ENCODE measurements around the gene ZFP91.

Gene ZFP91

DNA sequence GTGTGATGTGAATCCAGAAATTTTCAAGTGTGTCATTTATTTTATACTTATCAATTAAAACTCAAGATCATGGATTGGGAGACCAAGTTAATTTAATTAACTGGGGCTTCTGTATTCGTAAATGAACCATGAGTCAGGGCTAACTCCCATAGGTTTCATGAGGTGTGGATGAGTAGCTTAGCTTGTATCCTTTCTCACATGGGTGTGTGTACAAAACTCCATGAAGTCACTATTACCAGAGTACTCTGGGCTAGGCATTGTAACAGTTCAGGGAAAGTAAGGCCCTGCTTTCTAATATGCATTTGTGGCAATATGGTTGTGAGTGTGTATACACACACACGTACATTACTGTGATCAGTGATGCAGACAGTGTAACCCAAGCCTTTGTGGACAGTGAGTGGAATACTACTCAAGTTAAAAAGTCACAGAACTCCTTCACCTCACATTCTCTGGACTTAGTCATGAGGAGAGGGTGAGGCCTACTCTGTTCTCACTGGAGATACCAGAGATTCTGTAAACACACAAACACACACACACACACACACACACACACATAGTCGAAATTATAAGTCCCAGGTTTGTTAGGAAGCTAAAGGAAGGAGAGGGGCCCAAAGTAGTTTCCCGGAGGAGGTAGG is 47.1 kb downstream of the ZFP91 start:
- no peak for DNase-seq (ENCODE audit: low spot score)
- in situ Hi-C loops (cut with MboI; ENCODE audit: low sequenced_read_pairs, unreplicated experiment), result no loop called here
- TF ChIP-seq CTCF (IDR thresholded peaks at IDR 0.05; ENCODE audit: borderline replicate concordance, control extremely low read depth, extremely low read depth, insufficient read depth, missing control alignments), result no peak

- in situ Hi-C loops (cut with MboI; ENCODE audit: low sequenced_read_pairs, unreplicated experiment), result no loop called here
- DNase-seq (ENCODE audit: low spot score), result no peak
- no peak for TF ChIP-seq CTCF (IDR thresholded peaks at IDR 0.05; ENCODE audit: borderline replicate concordance, control extremely low read depth, extremely low read depth, insufficient read depth, missing control alignments)
Observed at GRCh38 chr11:58626934-58627483, 48.1 kb downstream of the ZFP91 start.

GRCh38 chr11:58628446-58628845 is 49.6 kb downstream of the ZFP91 start:
- TF ChIP-seq CTCF (IDR thresholded peaks at IDR 0.05; ENCODE audit: borderline replicate concordance, control extremely low read depth, extremely low read depth, insufficient read depth, missing control alignments), result no peak
- in situ Hi-C loops (cut with MboI; ENCODE audit: low sequenced_read_pairs, unreplicated experiment), result no loop called here
- DNase-seq (ENCODE audit: low spot score), result no peak

- peak; percentile 50 for TF ChIP-seq CTCF (IDR thresholded peaks at IDR 0.05; ENCODE audit: borderline replicate concordance, control extremely low read depth, extremely low read depth, insufficient read depth, missing control alignments)
- in situ Hi-C loops (cut with MboI; ENCODE audit: low sequenced_read_pairs, unreplicated experiment), result no loop called here
- peak; percentile 60 for DNase-seq (ENCODE audit: low spot score)
Observed at GRCh38 chr11:58629857-58630256, 51.0 kb downstream of the ZFP91 start.

GRCh38 chr11:58631378-58631777 is 52.5 kb downstream of the ZFP91 start:
- no peak for TF ChIP-seq CTCF (IDR thresholded peaks at IDR 0.05; ENCODE audit: borderline replicate concordance, control extremely low read depth, extremely low read depth, insufficient read depth, missing control alignments)
- in situ Hi-C loops (cut with MboI; ENCODE audit: low sequenced_read_pairs, unreplicated experiment), result no loop called here
- DNase-seq (ENCODE audit: low spot score), result no peak

DNA sequence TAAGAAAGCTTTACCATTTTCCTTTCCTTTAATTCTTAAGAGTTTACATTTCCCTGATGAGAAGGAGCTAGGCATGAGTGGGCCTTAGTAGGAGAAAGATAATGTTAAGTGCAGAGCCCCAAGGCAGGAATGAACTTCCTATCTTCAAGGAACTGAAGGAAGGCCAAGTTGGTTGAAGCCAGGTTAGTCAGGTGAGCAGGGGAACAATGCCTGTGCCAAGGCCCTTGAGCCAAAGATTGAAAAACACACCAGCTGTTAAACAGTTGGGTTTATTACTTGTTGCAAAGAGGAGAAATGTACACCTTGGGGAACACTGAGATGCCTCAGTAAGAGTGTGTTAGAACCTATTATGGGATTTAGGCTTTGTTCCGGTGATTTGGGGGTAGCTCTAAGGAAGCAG is 53.6 kb downstream of the ZFP91 start:
- no peak for TF ChIP-seq CTCF (IDR thresholded peaks at IDR 0.05; ENCODE audit: borderline replicate concordance, control extremely low read depth, extremely low read depth, insufficient read depth, missing control alignments)
- DNase-seq (ENCODE audit: low spot score), result no peak
- in situ Hi-C loops (cut with MboI; ENCODE audit: low sequenced_read_pairs, unreplicated experiment), result no loop called here

Data from GM13976 (cell line).